Endothelial cell of umbilical vein (primary cell): ENCODE measurements around the gene OST4. TPM values are rescaled to one million over a fixed set of nuclear protein-coding genes. Genes with fewer than 3 reads are reported as not detected.

Experiments used
- BruUV-seq: library from RNA; stranded (reverse); fragments of 400-500 nt; replicated peaks from 2 replicates; lab custom pipeline; 2021; lab: Mats Ljungman, UMichigan
- CTCF ChIA-PET: fragments of 300-600, 350-600 bp; sonication (Branson Sonifier 250); formaldehyde crosslinking; loops from one replicate; lab custom pipeline; 2021; ENCODE audit warnings: antibody characterized with exemption, inconsistent platforms; lab: Charles Lee
- POLR2A ChIA-PET: fragments of 300-600, 350-600 bp; sonication (Branson Sonifier 250); formaldehyde crosslinking; loops from one replicate; lab custom pipeline; 2021; ENCODE audit warnings: antibody characterized with exemption, inconsistent platforms; lab: Charles Lee
- DNase-seq: peaks from one replicate; pipeline ENCODE4 v3.0.0-alpha.2; 2011; ENCODE audit warnings: low read depth, low spot score
- FAIRE-seq: peaks from 2 replicates; lab custom pipeline; 2011; peaks lifted over from hg19 to GRCh38; lab: Jason Lieb, UNC
- H2AFZ ChIP-seq: 2 replicates; pipeline ENCODE4 v1.6.0; 2012; ENCODE audit warnings: low read depth, low read length, control low read depth, inconsistent platforms
- H3K27ac ChIP-seq: 2 replicates; pipeline ENCODE4 v1.5.1; 2011; ENCODE audit warnings: low read depth, mild to moderate bottlenecking, control low read depth, low read length, moderate library complexity; ENCODE audit not compliant: insufficient read depth
- H3K27me3 ChIP-seq, 2 experiments: 2 replicates each; pipeline versions ENCODE4 v1.6.0 to v1.6.1; 2011; ENCODE audit warnings: low read length in 2 of 2, mixed read lengths in 1 of 2; ENCODE audit not compliant: control insufficient read depth in 2 of 2, insufficient read depth in 2 of 2
- H3K36me3 ChIP-seq, 2 experiments: 2 replicates in 1 of 2; 3 replicates in 1 of 2; pipeline ENCODE4 v1.5.1; 2011; ENCODE audit warnings: low read length in 2 of 2, mild to moderate bottlenecking in 1 of 2, moderate library complexity in 1 of 2; ENCODE audit not compliant: control insufficient read depth in 2 of 2, insufficient read depth in 2 of 2; ENCODE audit errors: extremely low read depth in 1 of 2
- H3K4me1 ChIP-seq: 3 replicates; pipeline ENCODE4 v1.5.1; 2011; ENCODE audit warnings: mild to moderate bottlenecking, low read length; ENCODE audit not compliant: control insufficient read depth, insufficient read depth; ENCODE audit errors: extremely low read depth
- H3K4me2 ChIP-seq: 2 replicates; pipeline ENCODE4 v1.6.1; 2011; ENCODE audit warnings: low read length, control low read depth, mixed read lengths; ENCODE audit not compliant: insufficient read depth
- H3K4me3 ChIP-seq, 3 experiments: fragments of 200-600 bp in 1 of 3; sonication (generic), shearing (Covaris generic) in 1 of 3; replicated peaks in 1 of 3; 2 replicates each; pipeline ENCODE4 v1.5.1; 2011 to 2016; ENCODE audit warnings: control low read depth in 3 of 3, low read length in 3 of 3, mild to moderate bottlenecking in 2 of 3, inconsistent platforms in 1 of 3, low read depth in 1 of 3, moderate library complexity in 1 of 3; ENCODE audit not compliant: insufficient read depth in 1 of 3
- H3K79me2 ChIP-seq: 2 replicates; pipeline ENCODE4 v1.6.0; 2012; ENCODE audit warnings: low read length, inconsistent platforms; ENCODE audit not compliant: control insufficient read depth, insufficient read depth
- H3K9ac ChIP-seq: replicated peaks from 2 replicates; pipeline ENCODE3; 2011; ENCODE audit warnings: low read length, control low read depth; ENCODE audit not compliant: insufficient read depth; ENCODE audit errors: extremely low read depth
- H3K9me1 ChIP-seq: replicated peaks from 3 replicates; pipeline ENCODE4 v1.6.0; 2011; ENCODE audit warnings: mild to moderate bottlenecking, low read length; ENCODE audit not compliant: control insufficient read depth, insufficient read depth; ENCODE audit errors: extremely low read depth
- H3K9me3 ChIP-seq: replicated peaks from 2 replicates; pipeline ENCODE4 v1.5.1; 2012; ENCODE audit warnings: low read length, inconsistent platforms; ENCODE audit not compliant: control insufficient read depth, insufficient read depth
- H4K20me1 ChIP-seq: replicated peaks from 2 replicates; pipeline ENCODE3; 2011; ENCODE audit warnings: mild to moderate bottlenecking, low read length; ENCODE audit not compliant: control insufficient read depth, insufficient read depth; ENCODE audit errors: extremely low read depth
- CTCF ChIP-seq, 2 donors: IDR thresholded peaks; 1 replicate in 1 of 2; 2 replicates in 1 of 2; pipeline ENCODE4 v1.5.1; 2011; ENCODE audit warnings: low read length in 2 of 2, mild to moderate bottlenecking in 2 of 2, moderate library complexity in 2 of 2, control low read depth in 1 of 2, inconsistent platforms in 1 of 2, low read depth in 1 of 2; ENCODE audit not compliant: insufficient read depth in 1 of 2; ENCODE audit errors: extremely low read depth in 1 of 2
- EZH2 ChIP-seq: IDR thresholded peaks from 2 replicates; pipeline ENCODE4 v1.6.1; 2012; ENCODE audit warnings: borderline replicate concordance, low read depth, mild to moderate bottlenecking, moderate library complexity, low read length, inconsistent platforms; ENCODE audit not compliant: severe bottlenecking
- FOS ChIP-seq: IDR thresholded peaks from 2 replicates; pipeline ENCODE4 v1.6.1; 2011; ENCODE audit warnings: mild to moderate bottlenecking, low read length, moderate library complexity, borderline replicate concordance; ENCODE audit not compliant: insufficient read depth
- GATA2 ChIP-seq: IDR thresholded peaks from 2 replicates; pipeline ENCODE4 v1.7.0; 2011; ENCODE audit warnings: low read depth, mild to moderate bottlenecking, moderate library complexity, mixed read lengths, low read length; ENCODE audit not compliant: insufficient read length, insufficient read depth
- JUN ChIP-seq: IDR thresholded peaks from 2 replicates; pipeline ENCODE4 v1.6.1; 2011; ENCODE audit warnings: borderline replicate concordance, low read depth; ENCODE audit not compliant: insufficient read length, insufficient read depth
- MAX ChIP-seq: IDR thresholded peaks from 2 replicates; pipeline ENCODE4 v1.6.1; 2011; ENCODE audit not compliant: insufficient read depth, insufficient read length
- MYC ChIP-seq: IDR thresholded peaks from one replicate; pipeline ENCODE4 v1.6.1; 2011; ENCODE audit warnings: mild to moderate bottlenecking, low read depth, low read length
- POLR2A ChIP-seq: IDR thresholded peaks from 2 replicates; pipeline ENCODE4 v1.6.1; 2012; ENCODE audit warnings: low read depth, mild to moderate bottlenecking, control low read depth, low read length
- POLR2AphosphoS5 ChIP-seq: IDR thresholded peaks from 2 replicates; pipeline ENCODE4 v1.6.1; 2012; ENCODE audit warnings: low read depth, mild to moderate bottlenecking, control low read depth, low read length, moderate library complexity; ENCODE audit not compliant: insufficient read depth
- dilution Hi-C: fragments of 300-500 bp; cut with MboI; formaldehyde crosslinking; loops from one replicate; pipeline ENCODE4 v1.15.0; 2019; ENCODE audit warnings: low sequenced_read_pairs; ENCODE audit not compliant: extremely low pct_ligation_motif_present
- intact Hi-C: fragments of 100-400 bp; cut with micrococcal nuclease; formaldehyde crosslinking; loops from one replicate; pipeline ENCODE4 v1.10.0; 2022
- polyA plus RNA-seq, 4 experiments: library from polyadenylated mRNA; depleted of rRNA in 3 of 4; stranded (reverse) in 3 of 4; unstranded in 1 of 4; fragments of >200 nt; gene quantifications; 2 replicates each; pipeline versions ENCODE4 v1.2.1 to v1.2.3, GENCODE V29; 2011 to 2012; ENCODE audit warnings: missing spikeins in 1 of 4
- total RNA-seq: library from RNA; stranded (reverse); gene quantifications from 2 replicates; pipeline ENCODE4 v1.2.3, GENCODE V29; 2021

The OST4 gene
- total and polyA plus RNA-seq, 2 donors (not counting 3 experiments of a cell fraction or from before 2014, with no cell fraction given) = 415 to 1,189 TPM

GRCh38 chr2:27069961-27070618, 1.4 kb downstream of the OST4 start:
- H3K4me1 ChIP-seq = peaks cover 17% of the 10 kb centered on the region
- H3K4me3 ChIP-seq = peak overlapping the region in 2 of 3 experiments; percentile 68 to 85
- no peaks in the 10 kb centered on the region for H3K9me3 ChIP-seq
- FAIRE-seq = no peak
- no peaks in the 10 kb centered on the region for H3K27me3 ChIP-seq
- H3K9ac ChIP-seq = peak overlapping the region; percentile 88
- POLR2A ChIA-PET = no interaction called here
- BruUV-seq = no TSS peak
- peak overlapping the region; percentile 76 for H3K27ac ChIP-seq
- H3K9me1 ChIP-seq = no peaks in the 10 kb centered on the region
- no peak overlapping the region for H2AFZ ChIP-seq
- H4K20me1 ChIP-seq = no peaks in the 10 kb centered on the region
- H3K4me2 ChIP-seq = peak overlapping the region; percentile 72
- H3K79me2 ChIP-seq = peaks cover 34% of the 10 kb centered on the region
- dilution Hi-C loops (no loop called here), intact Hi-C loops (no loop called here)
- CTCF ChIA-PET = interaction anchor here (1.8 kb wide), 1 partner anchor 11 kb away, joined by 7 read pairs; no protein-coding TSS in a partner anchor
- H3K36me3 ChIP-seq = peaks cover 13 to 26% of the 10 kb centered on the region in 2 experiments
- TF ChIP-seq JUN = no peak
- TF ChIP-seq POLR2A = no peak
- no peak for TF ChIP-seq MYC
- TF ChIP-seq FOS = no peak
- TF ChIP-seq MAX = no peak
- TF ChIP-seq EZH2 = no peak
- no peak for TF ChIP-seq GATA2
- TF ChIP-seq CTCF (IDR thresholded peaks at IDR 0.05; ENCODE audit: extremely low read depth in 1 of 2, insufficient read depth in 1 of 2, low read depth in 1 of 2, low read length in 2 of 2) = no peak
- TF ChIP-seq POLR2AphosphoS5 = no peak
- DNase-seq = no peak
